ENCODE data around the gene TKT.

GRCh38 chr3:53216723-53217122 lies 39.1 kb downstream of the TKT start:
- TF ChIP-seq POLR2A (IDR thresholded peaks at IDR 0.05) (no peak), CTCF (IDR thresholded peaks at IDR 0.05) (no peak), POLR2AphosphoS5 (IDR thresholded peaks at IDR 0.05) (no peak), EP300 (IDR thresholded peaks at IDR 0.05) (no peak)

Measured in upper lobe of left lung (tissue), 4 donors.